ENCODE measurements around the gene TSEN2. TPM values are rescaled to one million over a fixed set of nuclear protein-coding genes. Genes with fewer than 3 reads are reported as not detected.

TSEN2 gene
- polyA plus RNA-seq, 2 of the 4 experiments (the other 2 are of a cell fraction) = 24.9 to 33.1 TPM

DNA sequence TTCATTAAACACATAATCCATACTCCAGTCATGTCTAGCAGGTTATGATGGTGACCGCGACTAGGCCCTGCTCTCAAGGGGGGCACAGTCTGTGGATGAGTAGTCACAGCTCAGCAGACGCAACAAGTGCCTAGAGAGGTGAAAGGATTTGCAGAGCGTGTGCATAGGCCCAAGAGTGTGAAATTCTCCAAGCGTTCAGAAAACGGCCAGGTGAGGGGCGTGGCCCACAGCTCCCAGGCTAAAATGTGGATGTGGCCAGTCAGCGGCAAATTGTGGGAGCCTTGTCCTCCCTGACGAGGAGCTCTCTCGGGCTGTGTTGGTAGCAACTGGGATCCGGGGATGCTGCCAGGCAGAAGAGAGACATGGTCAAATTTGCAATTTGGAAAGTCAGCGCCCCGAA is 46.4 kb upstream of the TSEN2 start:
- ChIA-PET CTCF (interaction anchor here (1.4 to 2.4 kb wide), 5 partner anchors 9 to 306 kb away, joined by 3 to 13 read pairs (median 6); no protein-coding TSS in a partner anchor), POLR2A (no interaction called here)
- DNase-seq (ENCODE audit: low read depth in 1 of 2, low spot score in 1 of 2) (no peak), ATAC-seq (no peak), FAIRE-seq (no peak)
- no peaks in the 10 kb centered on the region for H3K9me3 ChIP-seq
- H3K4me1 ChIP-seq = no peaks in the 10 kb centered on the region
- no peak for TF ChIP-seq NPAS2 (CRISPR knock-in tag; IDR thresholded peaks at IDR 0.05; ENCODE audit: borderline replicate concordance)
- no peak for TF ChIP-seq CTCF (IDR thresholded peaks at IDR 0.05)
- no peak for TF ChIP-seq SREBF2 (IDR thresholded peaks at IDR 0.05)
- no peak for TF ChIP-seq HOXB5 (CRISPR knock-in tag; IDR thresholded peaks at IDR 0.05)
- no peak for TF ChIP-seq POLR2A (IDR thresholded peaks at IDR 0.05; ENCODE audit: low read length)
- no peak for TF ChIP-seq TFCP2L1 (CRISPR knock-in tag; IDR thresholded peaks at IDR 0.05)
- TF ChIP-seq, protein P1, sequence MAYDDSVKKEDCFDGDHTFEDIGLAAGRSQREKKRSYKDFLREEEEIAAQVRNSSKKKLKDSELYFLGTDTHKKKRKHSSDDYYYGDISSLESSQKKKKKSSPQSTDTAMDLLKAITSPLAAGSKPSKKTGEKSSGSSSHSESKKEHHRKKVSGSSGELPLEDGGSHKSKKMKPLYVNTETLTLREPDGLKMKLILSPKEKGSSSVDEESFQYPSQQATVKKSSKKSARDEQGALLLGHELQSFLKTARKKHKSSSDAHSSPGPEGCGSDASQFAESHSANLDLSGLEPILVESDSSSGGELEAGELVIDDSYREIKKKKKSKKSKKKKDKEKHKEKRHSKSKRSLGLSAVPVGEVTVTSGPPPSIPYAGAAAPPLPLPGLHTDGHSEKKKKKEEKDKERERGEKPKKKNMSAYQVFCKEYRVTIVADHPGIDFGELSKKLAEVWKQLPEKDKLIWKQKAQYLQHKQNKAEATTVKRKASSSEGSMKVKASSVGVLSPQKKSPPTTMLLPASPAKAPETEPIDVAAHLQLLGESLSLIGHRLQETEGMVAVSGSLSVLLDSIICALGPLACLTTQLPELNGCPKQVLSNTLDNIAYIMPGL (CRISPR knock-in tag; IDR thresholded peaks at IDR 0.05; ENCODE audit: borderline replicate concordance) = no peak
- TF ChIP-seq RAD21 (conservative IDR thresholded peaks at IDR 0.05 in 1 of 2, IDR thresholded peaks at IDR 0.05 in 1 of 2) = no peak
- TF ChIP-seq RFX5 (IDR thresholded peaks at IDR 0.05) = no peak
- no peak for TF ChIP-seq HDAC2 (IDR thresholded peaks at IDR 0.05)
- no peak for TF ChIP-seq SMC3 (IDR thresholded peaks at IDR 0.05)
- TF ChIP-seq MAZ (IDR thresholded peaks at IDR 0.05; ENCODE audit: borderline replicate concordance, low read depth, low read length) = no peak
- no peak for TF ChIP-seq PHF8 (IDR thresholded peaks at IDR 0.05; ENCODE audit: borderline replicate concordance, low read depth)
- TF ChIP-seq CEBPB (IDR thresholded peaks at IDR 0.05) = no peak
- no peak for TF ChIP-seq RNF2 (IDR thresholded peaks at IDR 0.05; ENCODE audit: borderline replicate concordance, low read depth)
- TF ChIP-seq RCOR1 (IDR thresholded peaks at IDR 0.05; ENCODE audit: low read depth, low read length) = no peak
- TF ChIP-seq HOXB13 (CRISPR knock-in tag; IDR thresholded peaks at IDR 0.05; ENCODE audit: low read depth) = no peak
- TF ChIP-seq REST (IDR thresholded peaks at IDR 0.05) = no peak
- TF ChIP-seq FOXS1 (CRISPR knock-in tag; IDR thresholded peaks at IDR 0.05) = no peak
- TF ChIP-seq, protein P2, sequence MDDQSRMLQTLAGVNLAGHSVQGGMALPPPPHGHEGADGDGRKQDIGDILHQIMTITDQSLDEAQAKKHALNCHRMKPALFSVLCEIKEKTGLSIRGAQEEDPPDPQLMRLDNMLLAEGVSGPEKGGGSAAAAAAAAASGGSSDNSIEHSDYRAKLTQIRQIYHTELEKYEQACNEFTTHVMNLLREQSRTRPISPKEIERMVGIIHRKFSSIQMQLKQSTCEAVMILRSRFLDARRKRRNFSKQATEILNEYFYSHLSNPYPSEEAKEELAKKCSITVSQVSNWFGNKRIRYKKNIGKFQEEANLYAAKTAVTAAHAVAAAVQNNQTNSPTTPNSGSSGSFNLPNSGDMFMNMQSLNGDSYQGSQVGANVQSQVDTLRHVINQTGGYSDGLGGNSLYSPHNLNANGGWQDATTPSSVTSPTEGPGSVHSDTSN (IDR thresholded peaks at IDR 0.05) = no peak
- no peak overlapping the region for H3K27ac ChIP-seq
- no peak overlapping the region for H3K4me3 ChIP-seq
- WGBS (ENCODE audit: missing lambda C conversion rate) = 96% methylated on average over 13 of the region's 13 CpGs
- H3K4me2 ChIP-seq = no peak overlapping the region
